GM18526 (cell line): Measurements from ENCODE around the gene C16orf92.

Experiments used
- POLR2A ChIP-seq: IDR thresholded peaks from 3 replicates; pipeline ENCODE4 v1.6.1; 2011; ENCODE audit not compliant: insufficient read length; ENCODE audit errors: extremely low read depth

Gene C16orf92

DNA sequence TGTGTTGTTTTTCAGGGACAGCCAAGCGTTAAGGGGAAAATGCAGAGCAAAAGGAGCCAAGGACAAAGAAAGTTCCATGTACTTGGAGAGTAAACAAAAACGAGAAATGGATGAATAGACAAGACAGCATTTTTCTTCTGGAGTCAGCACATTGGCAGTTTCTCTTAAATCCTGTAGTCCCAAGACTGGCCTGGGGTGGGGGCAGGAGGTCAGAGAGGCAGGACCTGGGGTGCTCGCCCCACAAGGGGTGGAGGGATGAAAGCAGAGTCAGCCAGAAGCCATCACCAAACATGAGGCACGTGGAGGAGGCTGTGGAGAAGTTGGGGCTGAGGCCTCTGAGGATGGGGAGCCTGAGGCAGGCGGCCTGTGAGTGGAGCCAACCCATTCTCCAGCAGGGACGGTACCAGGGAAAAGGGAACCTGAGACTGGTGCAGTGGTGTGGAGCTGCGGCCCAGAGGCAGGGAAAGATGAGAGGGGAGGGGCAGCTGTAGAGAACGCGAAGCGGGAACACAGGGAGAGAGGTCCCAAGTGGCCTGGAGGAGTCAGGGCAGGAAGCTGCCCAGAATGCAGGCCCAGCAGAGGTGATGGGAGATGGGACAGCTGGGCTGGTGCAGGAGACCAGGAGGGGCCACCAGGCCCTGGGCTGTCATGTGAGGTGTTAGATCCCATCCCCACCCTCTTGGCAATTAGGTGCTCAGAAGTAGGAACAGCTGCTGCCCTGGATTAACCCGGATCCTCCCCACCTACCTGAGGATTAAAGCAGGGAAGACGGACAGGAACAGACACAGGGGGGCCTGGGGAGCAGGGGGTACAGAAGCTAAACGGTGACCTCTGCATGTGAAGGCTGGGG is 4.8 kb downstream of the C16orf92 start:
- no peak for TF ChIP-seq POLR2A

DNA sequence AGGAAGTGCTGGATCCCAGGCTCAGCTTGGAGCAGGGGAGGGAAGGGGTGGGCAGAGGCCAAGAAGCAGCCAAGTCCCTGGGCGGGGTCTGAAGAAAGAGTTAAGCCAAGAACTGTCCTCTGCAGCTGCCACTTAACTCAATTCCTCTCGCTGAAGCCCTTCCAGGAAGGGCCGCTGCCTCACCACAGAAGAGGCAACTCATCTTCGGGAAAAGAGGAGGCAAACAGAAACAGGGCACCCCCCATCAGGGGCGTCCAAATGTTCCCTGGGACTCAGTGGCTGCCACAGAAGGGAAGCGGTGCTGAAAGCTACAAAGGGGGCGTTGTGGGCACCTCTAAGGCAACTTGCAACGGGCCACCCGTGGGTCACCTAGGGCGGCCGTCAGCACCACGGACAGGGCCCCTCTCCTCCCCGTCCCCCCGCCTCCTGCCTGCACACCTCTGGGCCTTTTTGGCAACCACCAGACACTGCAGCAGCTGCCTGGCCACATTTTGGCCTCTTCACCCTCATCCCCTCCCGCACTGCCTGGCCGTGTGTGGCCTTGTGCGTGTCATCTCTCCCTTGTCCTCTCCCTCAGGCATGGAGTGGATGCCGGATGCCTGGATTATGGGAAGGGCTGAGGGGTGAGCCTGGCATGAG is 5.6 kb downstream of the C16orf92 start:
- no peak for TF ChIP-seq POLR2A

DNA sequence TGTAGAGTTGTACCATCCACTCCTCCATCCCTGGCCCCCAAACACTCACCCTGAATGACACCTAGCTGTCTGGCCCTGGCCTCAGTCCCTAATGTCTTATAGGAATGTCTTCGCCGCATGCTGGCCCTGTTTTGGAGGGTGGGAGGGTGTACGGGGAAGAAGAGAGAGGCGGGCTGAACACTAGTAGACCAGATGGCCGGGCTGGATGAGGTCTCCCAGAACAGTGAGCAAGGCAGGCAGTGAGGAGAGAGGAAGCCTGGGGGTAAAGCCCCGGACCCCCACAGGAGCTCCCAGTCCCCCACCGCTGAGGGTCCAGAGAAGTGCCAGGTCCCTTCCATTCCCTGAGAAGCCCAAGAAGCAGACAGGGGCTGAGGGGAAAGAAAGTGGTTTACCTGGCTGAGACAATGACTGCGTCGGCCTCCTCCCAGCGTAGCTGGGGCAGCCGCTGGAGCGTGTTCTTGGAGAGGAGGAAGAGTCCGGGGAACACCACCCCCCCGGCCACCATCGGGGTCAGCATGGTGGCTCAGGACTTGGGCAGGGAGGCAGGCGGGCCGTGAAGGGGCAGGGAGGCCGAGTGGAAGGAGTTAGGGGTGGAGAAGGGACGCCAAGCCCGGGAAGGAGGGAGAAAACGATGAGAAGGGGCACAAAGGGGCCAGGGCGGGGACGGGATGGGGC is 7.2 kb downstream of the C16orf92 start:
- no peak for TF ChIP-seq POLR2A

DNA sequence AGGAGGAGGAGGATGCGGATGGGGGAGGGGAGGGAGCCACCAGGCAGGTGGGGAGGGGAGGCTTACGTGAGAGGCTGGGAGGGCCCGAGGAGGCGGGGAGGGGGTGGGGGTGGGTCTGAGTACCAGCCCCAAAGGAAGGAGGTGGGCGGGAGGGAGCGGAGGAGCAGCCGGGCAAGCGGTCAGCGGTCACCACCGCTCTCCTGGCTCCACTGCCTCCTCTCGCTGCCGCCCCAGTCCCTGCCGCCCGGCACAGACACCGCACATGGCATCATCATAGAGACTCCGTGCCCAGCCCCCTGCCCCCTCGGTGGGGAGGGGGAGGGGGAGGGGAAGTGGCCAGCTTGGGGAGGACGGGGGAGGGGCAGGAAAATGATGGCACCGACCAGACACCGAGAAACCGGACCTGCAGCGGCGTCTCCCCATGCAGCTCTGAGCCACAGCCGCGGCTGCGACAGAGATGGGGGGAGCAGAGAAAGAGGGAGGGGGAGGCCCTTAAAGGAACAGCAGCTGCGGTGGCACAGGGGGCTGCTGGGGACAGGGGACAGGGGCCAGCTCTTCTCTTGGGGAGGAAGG is 7.9 kb downstream of the C16orf92 start, which contains the start of gene TLCD3B:
Gene TLCD3B (minus strand): TSS at position 431 of the 573 bp plus-strand sequence. CDS start 744 bp downstream, outside the sequence.
- no peak for TF ChIP-seq POLR2A

DNA sequence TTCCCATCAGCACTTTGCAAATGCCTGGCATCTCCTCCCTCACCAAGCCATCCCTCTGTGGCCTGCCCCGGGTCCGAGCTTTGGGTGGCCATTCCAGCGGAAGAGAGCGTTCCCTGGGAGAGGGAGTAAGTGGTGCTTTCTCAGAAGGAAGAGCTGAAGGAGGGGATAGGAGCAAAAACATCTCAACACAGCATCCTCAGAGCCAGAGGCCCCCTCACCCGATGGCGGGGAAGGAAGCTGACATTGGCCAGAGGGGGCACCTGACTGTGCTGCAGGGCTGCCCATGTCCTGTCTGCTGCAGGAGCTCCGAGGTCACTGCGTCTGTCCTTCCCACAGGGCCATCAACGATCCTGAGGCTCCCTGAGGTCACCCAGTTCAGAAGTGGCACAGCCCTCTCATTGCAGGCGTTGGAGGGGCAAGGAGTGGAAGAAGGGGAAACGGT is 8.5 kb downstream of the C16orf92 start:
- no peak for TF ChIP-seq POLR2A

DNA sequence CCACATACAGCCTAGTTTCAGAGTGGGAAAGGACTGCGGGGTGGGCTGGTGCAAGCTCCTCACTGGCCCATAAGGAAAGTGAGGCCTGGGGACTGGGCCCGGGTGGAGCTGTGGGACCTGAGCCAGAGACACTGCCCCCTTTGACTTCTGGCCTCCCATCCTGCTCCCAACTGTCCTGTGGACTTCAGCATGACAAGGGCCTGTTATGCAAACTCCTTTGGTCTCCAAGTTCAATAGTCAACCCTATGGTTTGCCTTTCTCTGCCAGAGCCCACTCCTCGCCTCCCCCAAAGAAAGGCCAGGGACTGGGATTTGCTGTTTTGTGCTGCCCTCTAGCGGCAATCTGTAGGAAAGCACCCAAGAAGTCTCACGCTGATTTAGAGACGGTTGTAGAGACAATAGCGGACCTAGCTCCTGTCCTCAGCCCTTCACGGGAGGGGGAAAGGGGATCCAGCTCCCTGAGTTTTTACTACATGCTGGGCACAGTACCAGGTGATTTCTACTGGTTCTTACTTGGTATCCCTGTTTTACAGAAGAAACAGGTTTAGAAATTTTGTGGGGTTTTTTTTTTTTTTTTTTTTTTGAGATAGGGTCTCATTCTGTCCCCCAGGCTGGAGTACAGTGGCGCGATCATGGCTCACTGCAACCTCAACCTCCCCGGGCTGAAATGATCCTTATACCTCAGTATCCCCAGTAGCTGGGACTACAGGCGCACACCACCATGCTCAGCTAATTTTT is 9.3 kb downstream of the C16orf92 start:
- no peak for TF ChIP-seq POLR2A

DNA sequence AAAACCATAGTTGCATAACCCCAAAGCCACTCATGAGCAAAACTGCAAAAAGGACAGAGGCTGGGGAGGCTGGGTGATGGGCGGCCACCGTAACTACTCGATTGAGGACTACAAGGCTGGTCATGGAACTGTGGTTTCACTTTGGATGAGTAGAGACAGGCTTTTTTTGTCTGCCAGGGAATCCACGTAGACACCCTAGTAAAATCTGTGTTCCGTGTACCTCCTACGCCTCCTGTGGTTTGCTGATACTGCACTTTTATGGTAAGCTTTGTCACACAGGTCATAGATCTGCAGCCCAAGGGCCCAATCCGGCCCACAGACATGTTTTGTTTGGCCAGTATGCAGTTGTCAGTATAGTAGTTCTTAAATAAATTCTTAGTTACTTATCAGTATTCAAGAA is 10.3 kb downstream of the C16orf92 start:
- TF ChIP-seq POLR2A = no peak

DNA sequence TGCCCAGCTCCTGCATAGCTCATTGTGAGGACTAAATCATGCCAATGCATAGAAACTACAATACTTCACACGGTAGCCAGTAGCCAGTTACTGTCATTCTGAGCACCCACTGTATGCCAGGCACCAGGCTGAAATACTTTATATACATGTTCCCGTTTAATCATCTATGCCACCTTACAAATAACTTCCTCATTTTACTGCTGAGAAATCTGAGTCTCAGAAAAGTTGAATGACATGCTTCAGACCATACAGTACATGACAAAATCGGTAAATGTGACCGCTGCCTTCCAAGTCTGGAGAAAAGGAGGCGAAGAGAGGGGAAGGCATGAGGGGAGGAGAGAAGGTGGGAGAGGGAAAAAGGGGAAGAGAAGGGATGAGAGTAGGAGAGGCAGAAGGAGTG is 17.2 kb downstream of the C16orf92 start:
- TF ChIP-seq POLR2A = no peak

DNA sequence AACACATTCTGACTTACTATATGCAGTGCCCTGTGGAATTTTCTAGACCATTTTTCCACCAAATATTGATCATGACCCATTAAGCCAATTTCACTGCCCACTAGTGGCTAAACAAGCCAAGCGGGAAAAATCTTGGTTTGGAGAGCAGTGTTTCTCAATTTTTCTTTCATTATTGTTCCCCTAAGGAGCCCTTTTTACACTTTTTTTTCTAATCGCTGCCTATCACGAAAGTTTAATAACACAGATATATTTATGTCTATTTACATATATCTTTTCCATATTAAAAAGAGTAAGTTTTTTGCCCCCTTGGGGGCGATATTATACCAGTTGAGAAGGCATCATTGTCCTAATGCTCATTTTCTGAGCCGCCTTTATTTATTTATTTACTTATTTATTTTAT is 18.8 kb downstream of the C16orf92 start:
- no peak for TF ChIP-seq POLR2A

DNA sequence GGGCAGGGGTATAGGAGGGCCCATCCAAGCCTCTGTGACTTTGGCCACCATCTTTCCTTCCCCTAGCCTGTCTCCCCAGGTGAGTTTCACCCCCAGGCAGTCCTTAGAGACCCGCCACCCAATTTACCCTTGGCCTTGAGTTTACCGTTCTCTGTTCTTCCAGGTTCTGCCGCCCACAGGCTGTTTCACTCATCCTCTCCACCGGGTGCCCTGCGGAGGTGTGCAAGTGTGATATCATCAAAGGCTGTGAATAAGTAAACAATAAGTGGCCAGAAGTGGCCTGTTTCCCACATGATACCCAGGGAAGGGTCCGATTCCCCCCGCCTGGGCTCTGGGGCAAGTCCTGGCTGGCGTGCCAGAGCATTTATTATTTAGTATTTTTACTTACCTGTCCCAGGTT is 23.2 kb downstream of the C16orf92 start:
- no peak for TF ChIP-seq POLR2A

DNA sequence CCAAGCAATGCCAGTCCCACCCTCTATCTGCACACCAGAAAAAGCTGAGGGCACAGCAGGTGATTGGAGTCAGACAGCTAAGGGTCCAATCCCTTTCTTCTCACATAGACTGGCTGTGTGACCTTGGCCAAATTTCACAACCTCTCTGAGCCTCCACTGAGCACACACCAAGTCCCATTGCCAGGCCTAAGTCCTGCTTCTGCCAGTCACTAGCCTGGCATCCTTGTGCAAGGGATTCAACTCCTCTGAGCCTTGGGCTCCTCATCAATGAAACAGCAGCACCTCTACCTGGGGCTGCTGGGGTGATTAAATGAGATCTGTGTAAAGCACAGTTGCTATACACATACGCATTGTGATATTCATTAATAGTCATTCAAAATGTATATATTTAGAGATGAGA is 23.6 kb downstream of the C16orf92 start:
- TF ChIP-seq POLR2A = no peak

DNA sequence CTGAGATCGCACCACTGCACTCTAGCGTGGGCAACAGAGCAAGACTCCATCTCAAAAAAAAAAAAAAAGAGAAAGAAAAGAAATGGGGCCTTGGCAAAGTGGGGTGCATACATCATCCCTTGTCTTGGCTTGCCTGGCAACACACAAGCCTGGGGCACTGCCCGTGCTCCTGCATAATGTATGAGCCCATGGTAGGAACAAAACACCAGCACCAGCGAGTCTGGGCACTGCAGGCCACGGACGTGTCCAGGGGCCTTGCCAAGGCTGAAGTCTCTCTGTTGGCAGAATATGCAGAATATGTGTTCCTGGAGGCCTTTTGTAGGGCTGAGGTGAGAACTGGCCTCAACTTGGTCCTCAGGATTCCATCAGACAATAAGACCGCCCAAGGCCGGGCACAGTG is 26.9 kb downstream of the C16orf92 start:
- TF ChIP-seq POLR2A = no peak

DNA sequence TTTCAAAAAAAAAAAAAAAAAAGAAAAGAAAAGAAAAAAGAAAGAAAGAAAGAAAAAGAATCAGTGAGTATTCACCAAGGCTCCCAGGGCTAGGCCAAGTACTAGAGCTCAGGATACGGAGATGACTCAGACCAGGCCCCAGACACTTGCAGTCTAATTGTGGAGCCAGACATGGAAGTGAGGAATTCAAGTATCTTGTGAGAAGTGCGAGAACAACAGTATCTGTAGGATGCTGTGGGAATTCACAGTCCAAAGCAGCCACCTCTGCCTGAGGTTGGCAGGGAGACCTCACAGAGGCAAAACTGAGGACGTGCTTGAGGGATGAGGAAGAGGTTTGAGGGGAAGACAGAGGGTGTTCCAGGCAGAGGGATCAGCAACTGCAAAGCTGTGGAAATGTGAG is 28.5 kb downstream of the C16orf92 start:
- TF ChIP-seq POLR2A = no peak

DNA sequence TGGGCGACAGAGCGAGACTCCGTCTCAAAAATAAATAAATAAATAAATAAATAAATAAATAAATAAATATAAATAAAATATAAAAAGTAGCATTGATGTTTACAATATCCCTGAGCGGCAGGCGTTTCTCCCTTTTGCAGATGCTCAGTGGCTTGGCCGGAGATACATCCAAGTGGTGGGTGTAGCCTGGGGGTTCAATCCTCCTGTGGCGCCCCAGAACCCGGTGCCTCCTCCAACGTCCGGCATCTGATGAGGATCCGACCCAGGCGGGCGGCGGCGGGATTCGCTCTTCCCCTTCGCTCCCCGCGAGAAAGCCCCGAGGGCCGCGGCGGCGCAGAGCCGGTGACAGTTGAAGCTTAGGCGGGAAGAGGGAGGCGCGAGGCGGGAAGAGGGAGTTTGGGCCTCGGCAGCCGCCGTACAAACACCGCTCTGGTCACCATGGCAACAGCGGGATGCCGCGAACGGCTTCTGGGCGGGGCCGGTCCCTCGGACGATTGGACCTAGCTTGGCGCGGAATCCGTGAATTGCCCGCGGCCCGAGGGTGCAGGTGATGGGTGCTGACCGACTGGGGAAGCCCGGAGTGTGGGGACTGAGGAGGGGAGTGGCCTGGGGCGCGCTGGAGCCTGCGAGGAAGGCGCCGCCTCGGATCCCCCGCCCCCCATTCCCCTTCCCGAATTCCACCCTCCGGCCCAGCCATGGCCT is 29.8 kb downstream of the C16orf92 start:
- TF ChIP-seq POLR2A = peak; percentile 38

DNA sequence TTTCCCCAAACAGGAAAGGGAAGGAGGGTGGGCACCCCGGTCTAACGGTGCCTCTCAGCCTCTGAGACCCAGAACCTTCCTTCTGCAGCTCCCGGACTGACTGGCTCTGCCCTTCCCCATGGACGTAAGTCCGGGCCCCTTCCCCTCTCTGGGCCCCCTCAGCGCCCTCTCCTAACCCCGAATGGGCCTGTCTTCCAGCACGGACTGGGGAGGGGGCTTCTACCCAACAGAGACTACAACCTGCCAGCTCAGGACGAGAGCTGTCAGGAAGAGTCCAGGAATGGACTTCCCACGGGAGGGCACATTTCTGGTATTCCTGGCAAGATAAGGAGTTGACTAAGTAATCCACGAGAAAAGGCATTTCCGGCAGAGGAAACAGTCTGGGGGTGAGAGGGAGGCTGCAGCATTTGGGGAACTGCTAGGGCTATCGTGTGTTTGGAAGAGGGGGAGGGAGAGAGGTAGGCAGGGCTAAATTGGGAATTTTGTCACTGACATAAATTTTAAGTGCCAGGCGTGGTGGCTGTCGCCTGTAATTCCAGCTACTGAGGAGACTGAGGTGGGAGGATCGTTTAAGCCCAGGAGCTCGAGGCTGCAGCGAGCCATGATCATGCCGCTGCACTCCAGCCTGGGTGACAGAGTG is 30.5 kb downstream of the C16orf92 start:
- no peak for TF ChIP-seq POLR2A
